PFSK-1 (cell line): ENCODE measurements around the gene DEGS1.

Source experiments
- FOXP2 ChIP-seq: optimal IDR thresholded peaks from 2 replicates; pipeline ENCODE3; 2011; ENCODE audit warnings: borderline replicate concordance, control low read depth, inconsistent platforms; ENCODE audit not compliant: insufficient read depth; ENCODE audit errors: extremely low read length, extremely low read depth
- POLR2AphosphoS5 ChIP-seq: IDR thresholded peaks from 2 replicates; pipeline ENCODE4 v1.6.1; 2012; ENCODE audit warnings: low read depth, mild to moderate bottlenecking, control low read depth, low read length, moderate library complexity
- SIN3A ChIP-seq: IDR thresholded peaks from 2 replicates; pipeline ENCODE4 v1.6.1; 2012; ENCODE audit warnings: mild to moderate bottlenecking, low read length, moderate library complexity, borderline replicate concordance; ENCODE audit not compliant: insufficient read depth
- TAF1 ChIP-seq: IDR thresholded peaks from 2 replicates; pipeline ENCODE4 v1.6.1; 2012; ENCODE audit warnings: low read length, control low read depth, borderline replicate concordance; ENCODE audit not compliant: insufficient read depth
- TF ChIP-seq, protein P1 (sequence below), 2 experiments: IDR thresholded peaks; 2 replicates each; pipeline versions ENCODE4 v1.6.1 to v1.8.0; 2011 to 2012; ENCODE audit warnings: low read depth in 2 of 2, low read length in 2 of 2, control low read depth in 1 of 2, inconsistent platforms in 1 of 2, mild to moderate bottlenecking in 1 of 2, moderate library complexity in 1 of 2; ENCODE audit not compliant: insufficient read depth in 1 of 2

The DEGS1 gene

DNA sequence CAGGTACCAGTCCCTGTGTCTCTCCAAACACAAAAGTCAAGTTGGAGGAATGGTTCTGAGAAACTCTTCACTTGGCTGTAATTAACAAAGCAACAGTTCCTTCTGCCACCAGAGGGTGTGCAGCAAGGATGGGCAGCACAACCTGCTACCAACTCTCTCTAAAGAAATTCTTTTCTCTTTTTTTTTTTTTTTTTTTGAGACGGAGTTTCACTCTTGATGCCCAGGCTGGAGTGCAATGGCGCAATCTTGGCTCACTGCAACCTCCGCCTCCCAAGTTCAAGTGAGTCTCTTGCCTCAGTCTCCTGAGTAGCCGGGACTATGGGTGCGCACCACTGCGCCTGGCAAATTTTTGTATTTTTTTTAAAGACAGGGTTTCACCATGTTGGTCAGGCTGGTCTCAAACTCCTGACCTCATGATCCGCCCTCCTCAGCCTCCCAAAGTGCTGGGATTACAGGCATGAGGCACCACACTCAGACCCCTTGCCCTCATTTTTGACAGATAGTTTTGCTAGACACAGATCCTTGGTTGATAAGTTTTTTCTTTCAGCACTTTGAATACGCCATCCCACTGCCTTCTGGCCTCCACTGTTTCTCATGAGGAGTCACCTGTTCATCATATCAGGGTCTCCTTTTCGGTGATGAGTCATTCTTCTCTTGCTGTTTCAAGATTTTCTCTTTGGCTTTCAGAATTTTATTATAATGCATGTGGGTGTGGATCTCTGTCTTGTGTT is 12.1 kb upstream of the DEGS1 start:
- no peak for TF ChIP-seq TAF1
- TF ChIP-seq SIN3A, result no peak
- TF ChIP-seq, protein P1, sequence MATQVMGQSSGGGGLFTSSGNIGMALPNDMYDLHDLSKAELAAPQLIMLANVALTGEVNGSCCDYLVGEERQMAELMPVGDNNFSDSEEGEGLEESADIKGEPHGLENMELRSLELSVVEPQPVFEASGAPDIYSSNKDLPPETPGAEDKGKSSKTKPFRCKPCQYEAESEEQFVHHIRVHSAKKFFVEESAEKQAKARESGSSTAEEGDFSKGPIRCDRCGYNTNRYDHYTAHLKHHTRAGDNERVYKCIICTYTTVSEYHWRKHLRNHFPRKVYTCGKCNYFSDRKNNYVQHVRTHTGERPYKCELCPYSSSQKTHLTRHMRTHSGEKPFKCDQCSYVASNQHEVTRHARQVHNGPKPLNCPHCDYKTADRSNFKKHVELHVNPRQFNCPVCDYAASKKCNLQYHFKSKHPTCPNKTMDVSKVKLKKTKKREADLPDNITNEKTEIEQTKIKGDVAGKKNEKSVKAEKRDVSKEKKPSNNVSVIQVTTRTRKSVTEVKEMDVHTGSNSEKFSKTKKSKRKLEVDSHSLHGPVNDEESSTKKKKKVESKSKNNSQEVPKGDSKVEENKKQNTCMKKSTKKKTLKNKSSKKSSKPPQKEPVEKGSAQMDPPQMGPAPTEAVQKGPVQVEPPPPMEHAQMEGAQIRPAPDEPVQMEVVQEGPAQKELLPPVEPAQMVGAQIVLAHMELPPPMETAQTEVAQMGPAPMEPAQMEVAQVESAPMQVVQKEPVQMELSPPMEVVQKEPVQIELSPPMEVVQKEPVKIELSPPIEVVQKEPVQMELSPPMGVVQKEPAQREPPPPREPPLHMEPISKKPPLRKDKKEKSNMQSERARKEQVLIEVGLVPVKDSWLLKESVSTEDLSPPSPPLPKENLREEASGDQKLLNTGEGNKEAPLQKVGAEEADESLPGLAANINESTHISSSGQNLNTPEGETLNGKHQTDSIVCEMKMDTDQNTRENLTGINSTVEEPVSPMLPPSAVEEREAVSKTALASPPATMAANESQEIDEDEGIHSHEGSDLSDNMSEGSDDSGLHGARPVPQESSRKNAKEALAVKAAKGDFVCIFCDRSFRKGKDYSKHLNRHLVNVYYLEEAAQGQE (IDR thresholded peaks at IDR 0.05; ENCODE audit: insufficient read depth in 1 of 2, low read depth in 2 of 2, low read length in 2 of 2), result no peak
- no peak for TF ChIP-seq POLR2AphosphoS5
- TF ChIP-seq FOXP2, result no peak

DNA sequence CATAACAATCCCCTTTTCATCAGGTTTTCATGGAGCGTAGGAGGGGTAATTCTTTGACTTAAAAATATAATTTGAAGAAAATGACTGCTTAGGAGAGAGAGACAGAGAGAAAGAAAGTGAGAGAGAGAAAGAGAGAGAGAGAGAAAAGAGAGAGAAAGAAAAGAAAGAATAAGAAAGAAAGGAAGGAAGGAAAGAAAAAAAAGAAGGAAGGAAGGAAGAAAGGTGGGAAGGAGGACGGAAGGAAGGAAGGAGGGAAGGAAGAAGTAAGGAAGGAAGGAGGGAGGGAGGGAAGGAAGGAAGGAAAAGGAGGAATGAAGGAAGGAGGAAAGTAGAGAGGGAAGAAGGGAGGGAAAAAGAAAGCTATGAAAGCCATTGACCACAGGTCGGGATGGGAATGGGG is 10.8 kb upstream of the DEGS1 start:
- no peak for TF ChIP-seq TAF1
- TF ChIP-seq, protein P1 (IDR thresholded peaks at IDR 0.05; ENCODE audit: insufficient read depth in 1 of 2, low read depth in 2 of 2, low read length in 2 of 2), result no peak
- no peak for TF ChIP-seq FOXP2
- no peak for TF ChIP-seq SIN3A
- no peak for TF ChIP-seq POLR2AphosphoS5

DNA sequence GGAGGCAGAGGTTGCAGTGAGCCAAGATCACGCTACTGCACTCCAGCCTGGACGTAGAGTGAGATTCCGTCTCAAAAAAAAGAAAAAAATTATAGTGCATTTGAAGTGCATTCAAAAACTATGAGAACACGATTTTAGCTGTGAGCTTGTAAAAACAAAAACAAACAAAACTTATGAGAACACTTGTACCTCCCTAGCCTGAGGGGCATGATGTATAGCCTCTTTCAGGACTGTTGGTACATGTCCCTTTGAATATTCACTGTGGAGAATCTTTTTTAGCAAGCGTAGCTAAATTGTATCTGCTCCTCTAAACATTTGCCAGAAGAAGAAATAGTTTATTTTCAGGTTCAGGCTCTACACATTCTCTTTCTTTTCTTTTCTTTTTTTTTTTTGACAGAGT is 9.5 kb upstream of the DEGS1 start:
- TF ChIP-seq FOXP2 (no peak), POLR2AphosphoS5 (no peak)

DNA sequence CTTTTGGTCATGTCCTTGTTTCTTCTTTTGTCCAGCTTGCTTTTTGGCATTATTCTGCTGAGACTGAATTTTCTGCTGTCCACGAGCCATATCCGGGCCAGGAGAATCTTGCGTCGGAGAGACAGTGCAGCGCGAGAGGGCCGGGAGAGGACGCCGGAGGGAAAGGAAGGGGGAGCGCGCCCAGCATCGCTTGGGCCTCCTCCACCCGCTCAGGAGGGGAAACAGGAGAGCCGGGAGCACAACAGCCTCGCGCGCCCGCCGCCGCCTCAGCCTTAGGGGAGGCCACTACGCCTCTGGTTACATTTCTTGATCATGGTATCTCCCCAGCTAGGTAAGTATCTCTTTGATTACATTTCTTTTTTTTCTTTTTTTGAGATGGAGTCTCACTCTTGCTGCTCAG is 7.4 kb upstream of the DEGS1 start:
- TF ChIP-seq POLR2AphosphoS5 (no peak; the same call in 1 of the 2 replicates), TAF1 (no peak), SIN3A (no peak), FOXP2 (no peak)
- TF ChIP-seq, protein P1 (IDR thresholded peaks at IDR 0.05; ENCODE audit: insufficient read depth in 1 of 2, low read depth in 2 of 2, low read length in 2 of 2), result no peak

DNA sequence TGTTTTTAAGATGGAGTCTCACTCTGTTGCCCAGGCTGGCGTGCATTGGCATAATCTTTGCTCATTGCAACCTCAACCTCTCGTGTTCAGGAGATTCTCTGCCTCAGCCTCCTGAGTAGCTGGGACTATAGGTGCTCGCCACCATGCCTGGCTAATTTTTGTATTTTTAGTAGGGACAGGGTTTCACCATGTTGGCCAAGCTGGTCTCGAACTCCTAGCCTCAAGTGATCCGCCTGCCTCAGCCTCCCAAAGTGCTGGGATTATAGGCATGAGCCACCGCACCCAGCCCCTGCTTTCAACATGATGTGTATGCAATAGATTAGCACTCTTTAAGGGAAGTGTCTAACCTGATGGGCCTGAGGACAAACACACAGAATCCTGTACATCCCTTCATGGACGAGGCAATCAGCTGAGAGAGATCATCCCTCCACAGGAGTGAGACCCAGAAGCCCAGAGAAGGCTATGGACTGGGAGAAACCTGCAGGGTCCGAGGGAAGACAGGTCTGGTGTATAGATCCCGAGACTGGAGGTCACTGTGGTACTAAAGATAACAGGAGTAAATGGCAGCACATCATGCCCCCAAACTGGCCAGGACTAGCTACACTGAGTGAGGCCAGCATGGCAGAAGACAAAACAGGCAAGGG is 5.6 kb upstream of the DEGS1 start:
- no peak for TF ChIP-seq POLR2AphosphoS5
- no peak for TF ChIP-seq SIN3A
- no peak for TF ChIP-seq TAF1
- TF ChIP-seq, protein P1 (IDR thresholded peaks at IDR 0.05; ENCODE audit: insufficient read depth in 1 of 2, low read depth in 2 of 2, low read length in 2 of 2), result no peak
- TF ChIP-seq FOXP2, result no peak
